Dendritic cell treated with granulocyte-macrophage colony-stimulating factor and Interleukin-4, amounts not matched to agents 40 ng/mL and 50 ng/mL, for 4 days (primary cell): ENCODE results near the gene THAP2.

Source experiments
- H3K27ac Mint-ChIP-seq: one replicate; pipeline ENCODE4 v1.8.0; 2022; ENCODE audit warnings: mild to moderate bottlenecking, mixed read lengths
- H3K27me3 Mint-ChIP-seq: one replicate; pipeline ENCODE4 v1.8.0; 2022; ENCODE audit warnings: mild to moderate bottlenecking, mixed read lengths
- H3K36me3 Mint-ChIP-seq: one replicate; pipeline ENCODE4 v1.8.0; 2022; ENCODE audit warnings: low read depth, mixed read lengths
- H3K4me1 Mint-ChIP-seq: one replicate; pipeline ENCODE4 v1.8.0; 2022; ENCODE audit warnings: low read depth, mixed read lengths
- H3K4me3 Mint-ChIP-seq: one replicate; pipeline ENCODE4 v1.8.0; 2022; ENCODE audit warnings: mild to moderate bottlenecking, moderate library complexity, mixed read lengths
- H3K9me3 Mint-ChIP-seq: one replicate; pipeline ENCODE4 v1.8.0; 2022; ENCODE audit warnings: mixed read lengths
- intact Hi-C: fragments of 100-400 bp; cut with micrococcal nuclease; formaldehyde crosslinking; loops from one replicate; pipeline ENCODE4 v1.15.0; 2022

THAP2 gene

GRCh38 chr12:71648537-71648936 lies 15.6 kb upstream of the THAP2 start:
- Mint-ChIP-seq H3K4me3 (no peak overlapping the region), H3K36me3 (peaks cover 35% of the 10 kb centered on the region), H3K9me3 (no peaks in the 10 kb centered on the region), H3K4me1 (peaks cover 20% of the 10 kb centered on the region), H3K27ac (no peak overlapping the region), H3K27me3 (no peaks in the 10 kb centered on the region)
- intact Hi-C loops, result no loop called here

DNA sequence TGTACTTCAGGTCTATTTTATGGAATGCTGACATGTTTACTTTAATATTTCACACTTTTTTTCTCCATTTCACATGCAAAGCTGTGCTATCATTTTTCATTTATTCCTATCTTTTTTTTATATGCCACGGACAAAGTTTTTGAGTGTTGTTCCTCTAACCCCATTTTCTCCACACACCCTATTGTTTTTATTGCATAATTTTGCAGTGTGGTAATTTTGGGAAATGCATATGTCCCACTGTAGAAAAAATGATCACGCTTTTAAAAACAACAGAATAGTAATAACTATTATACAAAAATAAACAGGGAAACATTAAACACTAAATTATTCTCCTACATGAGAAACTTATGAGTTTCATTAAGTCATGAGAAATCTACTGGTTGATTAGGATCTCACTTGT lies 14.7 kb upstream of the THAP2 start:
- H3K4me1 Mint-ChIP-seq, result peaks cover 25% of the 10 kb centered on the region
- no peak overlapping the region for H3K27ac Mint-ChIP-seq
- H3K36me3 Mint-ChIP-seq, result peaks cover 26% of the 10 kb centered on the region
- no peaks in the 10 kb centered on the region for H3K27me3 Mint-ChIP-seq
- no peaks in the 10 kb centered on the region for H3K9me3 Mint-ChIP-seq
- no peak overlapping the region for H3K4me3 Mint-ChIP-seq
- intact Hi-C loops, result no loop called here

DNA sequence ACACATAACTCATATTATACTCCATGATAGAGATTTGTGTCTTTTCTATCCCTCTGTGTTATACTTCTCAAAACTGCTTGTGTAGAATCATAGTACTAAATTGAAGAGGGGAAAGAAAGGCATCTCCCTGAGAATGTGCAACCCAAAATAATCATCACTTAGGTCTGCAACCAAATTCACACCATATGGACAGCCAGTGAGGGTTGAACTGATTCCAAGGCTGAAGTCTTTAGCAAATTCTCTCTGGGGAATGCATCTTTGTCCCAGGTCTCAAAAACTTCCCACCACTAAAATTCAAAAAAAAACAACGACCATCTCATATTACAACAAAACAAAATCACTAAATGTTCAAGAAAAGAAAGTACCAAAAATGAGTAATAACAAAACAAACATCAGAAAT lies 11.4 kb upstream of the THAP2 start:
- H3K36me3 Mint-ChIP-seq, result peaks cover 11% of the 10 kb centered on the region
- no peak overlapping the region for H3K4me3 Mint-ChIP-seq
- H3K9me3 Mint-ChIP-seq, result no peaks in the 10 kb centered on the region
- no peaks in the 10 kb centered on the region for H3K27me3 Mint-ChIP-seq
- no peak overlapping the region for H3K27ac Mint-ChIP-seq
- peaks cover 32% of the 10 kb centered on the region for H3K4me1 Mint-ChIP-seq
- intact Hi-C loops, result loop anchor here (5.0 kb wide), 2 partner anchors 35 to 40 kb away; partner anchors contain the start of gene TMEM19

- Mint-ChIP-seq H3K9me3 (no peaks in the 10 kb centered on the region), H3K4me1 (peaks cover 32% of the 10 kb centered on the region), H3K27me3 (no peaks in the 10 kb centered on the region), H3K36me3 (peaks cover 16% of the 10 kb centered on the region), H3K4me3 (no peak overlapping the region), H3K27ac (no peak overlapping the region)
- intact Hi-C loops, result loop anchor here (5.0 kb wide), 2 partner anchors 34 to 41 kb away; partner anchors contain the start of gene TMEM19
These were observed 11.0 kb upstream of the THAP2 start for GRCh38 chr12:71653137-71653536.

GRCh38 chr12:71654200-71654599 lies 9.9 kb upstream of the THAP2 start:
- Mint-ChIP-seq H3K4me1 (peaks cover 38% of the 10 kb centered on the region), H3K27me3 (no peaks in the 10 kb centered on the region), H3K36me3 (peaks cover 26% of the 10 kb centered on the region), H3K4me3 (no peak overlapping the region), H3K27ac (no peak overlapping the region), H3K9me3 (no peaks in the 10 kb centered on the region)
- intact Hi-C loops, result loop anchor here (5.0 kb wide), 2 partner anchors 33 to 42 kb away; partner anchors contain the start of gene TMEM19

DNA sequence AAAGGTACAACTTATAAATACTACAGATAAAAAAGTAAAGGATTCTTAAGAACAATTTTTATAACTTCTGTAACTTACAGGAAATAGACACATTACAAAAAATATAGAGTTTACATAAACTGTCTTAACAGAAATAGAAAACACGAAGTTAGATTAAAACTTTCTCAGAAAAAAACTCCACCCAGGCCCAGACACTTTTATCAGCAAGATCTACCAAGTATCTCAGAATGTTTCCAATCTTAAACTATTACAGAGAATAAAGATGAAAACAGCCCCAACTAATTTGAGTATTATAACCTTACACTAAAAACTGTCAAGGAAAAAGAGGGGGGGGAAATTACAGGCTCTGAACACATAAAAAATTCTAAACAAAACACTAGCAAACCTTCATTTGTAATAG lies 8.6 kb upstream of the THAP2 start:
- H3K27ac Mint-ChIP-seq, result no peak overlapping the region
- no peaks in the 10 kb centered on the region for H3K9me3 Mint-ChIP-seq
- no peaks in the 10 kb centered on the region for H3K27me3 Mint-ChIP-seq
- H3K36me3 Mint-ChIP-seq, result peaks cover 39% of the 10 kb centered on the region
- H3K4me1 Mint-ChIP-seq, result peaks cover 30% of the 10 kb centered on the region
- peak overlapping the region; percentile 41 for H3K4me3 Mint-ChIP-seq
- intact Hi-C loops, result no loop called here

DNA sequence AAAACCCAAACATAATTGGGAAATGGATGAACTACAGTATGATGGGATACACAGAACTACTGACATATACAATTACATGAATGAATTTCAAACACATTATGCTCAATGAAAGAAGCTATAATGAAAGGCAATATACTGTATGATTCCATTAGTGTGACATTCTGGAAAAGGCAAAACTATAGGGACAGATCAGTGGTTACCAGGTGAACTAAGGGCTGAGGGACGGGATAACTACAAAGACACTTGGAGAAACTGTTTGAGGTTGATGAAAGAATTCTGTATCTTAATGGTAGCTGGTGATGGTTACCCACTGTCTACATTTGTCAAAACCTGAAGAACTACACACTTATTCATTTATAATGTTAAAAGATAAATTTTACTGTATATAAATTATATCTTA lies 8.2 kb upstream of the THAP2 start:
- peaks cover 30% of the 10 kb centered on the region for H3K4me1 Mint-ChIP-seq
- no peak overlapping the region for H3K27ac Mint-ChIP-seq
- no peaks in the 10 kb centered on the region for H3K9me3 Mint-ChIP-seq
- intact Hi-C loops, result no loop called here
- peak overlapping the region; percentile 41 for H3K4me3 Mint-ChIP-seq
- no peaks in the 10 kb centered on the region for H3K27me3 Mint-ChIP-seq
- peaks cover 41% of the 10 kb centered on the region for H3K36me3 Mint-ChIP-seq

GRCh38 chr12:71656740-71657139 lies 7.4 kb upstream of the THAP2 start:
- peaks cover 41% of the 10 kb centered on the region for H3K36me3 Mint-ChIP-seq
- intact Hi-C loops, result no loop called here
- no peak overlapping the region for H3K27ac Mint-ChIP-seq
- peaks cover 34% of the 10 kb centered on the region for H3K4me1 Mint-ChIP-seq
- no peaks in the 10 kb centered on the region for H3K9me3 Mint-ChIP-seq
- H3K27me3 Mint-ChIP-seq, result no peaks in the 10 kb centered on the region
- no peak overlapping the region for H3K4me3 Mint-ChIP-seq

GRCh38 chr12:71661977-71662530 lies 2.0 kb upstream of the THAP2 start:
- peaks cover 31% of the 10 kb centered on the region for H3K4me1 Mint-ChIP-seq

DNA sequence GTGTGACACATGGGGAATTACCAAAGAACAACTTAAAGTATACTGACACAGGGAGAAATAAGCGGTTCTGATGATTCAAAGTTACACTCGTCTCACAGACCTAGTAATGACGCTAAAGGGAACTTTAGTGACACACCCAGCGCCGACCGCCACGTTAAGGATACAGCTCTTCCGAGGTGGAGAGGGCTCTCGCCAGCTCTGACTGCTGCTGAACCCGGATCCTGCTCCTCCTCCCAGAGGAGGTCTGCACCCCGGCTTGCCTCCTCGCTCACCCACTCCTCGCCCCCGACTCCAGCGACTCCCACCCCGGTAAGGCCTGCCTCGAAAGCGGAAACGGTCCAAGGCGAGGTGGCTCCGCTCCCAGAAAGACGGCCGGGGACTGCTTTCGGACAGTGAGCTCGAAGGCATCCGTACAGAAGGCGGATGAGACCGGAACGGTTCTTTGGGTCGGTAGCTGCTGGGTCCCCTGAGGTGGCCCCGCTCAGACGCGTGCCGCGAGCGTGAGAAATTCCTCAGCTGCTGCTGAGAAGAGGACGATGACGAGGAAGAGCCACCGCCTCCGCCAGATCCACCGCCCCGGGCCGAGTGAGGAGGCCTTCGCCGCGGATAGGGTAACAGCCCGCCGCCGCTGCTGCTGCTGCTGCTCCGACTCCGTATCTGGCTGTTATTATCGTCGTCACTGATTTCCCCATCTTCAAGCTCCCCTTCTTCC lies 1.1 kb upstream of the THAP2 start:
- Mint-ChIP-seq H3K4me1 (peaks cover 35% of the 10 kb centered on the region), H3K27ac (peak overlapping the region; percentile 100), H3K27me3 (no peaks in the 10 kb centered on the region), H3K36me3 (peaks cover 55% of the 10 kb centered on the region), H3K9me3 (no peaks in the 10 kb centered on the region), H3K4me3 (peak overlapping the region; percentile 93)
- intact Hi-C loops, result loop anchor here (1.0 kb wide), 1 partner anchor 23 kb away; the partner anchor contains the start of gene TMEM19

More at GRCh38 chr12:71661977-71662530, 2.0 kb upstream of the THAP2 start:
- Mint-ChIP-seq H3K36me3 (peaks cover 65% of the 10 kb centered on the region), H3K27me3 (no peaks in the 10 kb centered on the region), H3K4me3 (peak overlapping the region; percentile 93), H3K9me3 (no peaks in the 10 kb centered on the region), H3K27ac (peak overlapping the region; percentile 100)
- intact Hi-C loops, result loop anchor here (2.0 kb wide), 1 partner anchor 85 kb away; no protein-coding TSS in a partner anchor

DNA sequence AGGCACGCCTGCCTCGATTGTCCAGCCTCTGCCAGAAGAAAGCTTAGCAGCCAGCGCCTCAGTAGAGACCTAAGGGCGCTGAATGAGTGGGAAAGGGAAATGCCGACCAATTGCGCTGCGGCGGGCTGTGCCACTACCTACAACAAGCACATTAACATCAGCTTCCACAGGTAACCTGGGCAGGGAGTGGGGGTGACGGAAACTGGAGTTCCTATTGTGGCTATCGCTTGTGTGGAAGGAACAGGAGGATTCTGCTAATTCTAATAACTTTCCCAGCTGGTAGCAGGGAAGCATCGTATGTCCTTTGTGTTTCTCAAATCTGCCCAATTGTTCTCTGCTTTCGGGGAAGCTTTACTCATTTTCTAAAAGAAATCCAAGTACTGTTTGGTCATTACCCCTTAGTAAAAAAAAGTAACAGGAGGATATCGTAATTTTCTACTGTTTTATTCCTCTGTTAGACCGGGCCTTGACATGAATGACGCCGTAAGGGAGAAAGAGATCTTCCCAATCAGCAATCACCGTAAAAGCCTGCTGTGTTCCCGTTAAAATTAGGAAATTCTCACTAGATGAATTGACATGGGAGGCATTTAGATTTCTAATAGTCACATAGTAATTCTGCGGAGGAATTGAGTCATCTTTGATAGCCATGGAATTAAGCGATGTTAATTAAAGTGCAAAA lies 449 bp downstream of the THAP2 start:
- intact Hi-C loops, result loop anchor here (1.0 kb wide), 1 partner anchor 90 kb away; the partner anchor contains the start of gene RAB21
- no peaks in the 10 kb centered on the region for H3K27me3 Mint-ChIP-seq
- peaks cover 26% of the 10 kb centered on the region for H3K4me1 Mint-ChIP-seq
- peak overlapping the region; percentile 93 for H3K4me3 Mint-ChIP-seq
- H3K9me3 Mint-ChIP-seq, result no peaks in the 10 kb centered on the region
- peak overlapping the region; percentile 100 for H3K27ac Mint-ChIP-seq
- H3K36me3 Mint-ChIP-seq, result peaks cover 40% of the 10 kb centered on the region

- Mint-ChIP-seq H3K4me1 (peaks cover 26% of the 10 kb centered on the region), H3K4me3 (peak overlapping the region; percentile 93), H3K27ac (peak overlapping the region; percentile 100), H3K36me3 (peaks cover 35% of the 10 kb centered on the region), H3K9me3 (no peaks in the 10 kb centered on the region), H3K27me3 (no peaks in the 10 kb centered on the region)
- intact Hi-C loops, result no loop called here
These were observed 976 bp downstream of the THAP2 start for GRCh38 chr12:71665090-71665463.

DNA sequence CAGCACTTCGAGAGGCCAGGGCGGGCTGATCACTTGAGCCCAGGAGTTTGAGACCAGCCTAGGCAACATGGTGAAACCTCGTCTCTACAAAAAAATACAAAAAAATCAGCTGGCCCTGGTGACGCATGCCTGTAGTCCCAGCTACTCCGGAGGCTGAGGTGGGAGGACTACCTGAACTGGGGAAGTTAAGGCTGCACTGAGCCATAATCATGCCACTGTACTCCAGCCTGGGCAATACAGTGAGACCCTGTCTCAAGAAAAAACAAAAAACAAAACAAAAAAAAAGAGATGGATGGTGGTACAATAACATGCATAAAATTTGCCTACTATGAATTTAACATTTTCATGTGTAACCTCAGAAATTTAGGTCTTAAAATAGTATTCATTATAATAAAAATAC lies 2.2 kb downstream of the THAP2 start:
- intact Hi-C loops, result no loop called here
- peaks cover 26% of the 10 kb centered on the region for H3K4me1 Mint-ChIP-seq
- no peak overlapping the region for H3K4me3 Mint-ChIP-seq
- H3K36me3 Mint-ChIP-seq, result peaks cover 28% of the 10 kb centered on the region
- H3K27me3 Mint-ChIP-seq, result no peaks in the 10 kb centered on the region
- peak overlapping the region; percentile 100 for H3K27ac Mint-ChIP-seq
- no peaks in the 10 kb centered on the region for H3K9me3 Mint-ChIP-seq

DNA sequence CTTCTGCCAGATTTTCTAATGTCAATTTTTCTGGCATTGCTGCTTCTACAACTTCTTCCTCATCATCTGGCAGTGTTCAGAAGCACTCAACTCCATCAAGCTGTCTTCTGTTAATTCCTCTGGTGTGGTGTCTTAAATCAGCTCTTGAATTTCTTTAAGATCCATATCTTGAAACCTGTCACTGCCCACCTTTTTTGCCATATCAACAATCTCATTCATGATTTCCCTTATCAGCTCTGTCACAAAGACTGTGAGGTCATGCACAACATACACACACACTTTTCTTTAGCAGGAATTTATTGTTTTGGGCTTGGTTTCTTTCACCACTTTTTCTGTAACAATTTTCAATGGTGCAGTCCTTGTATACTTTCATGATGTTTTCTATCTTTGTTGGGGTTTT lies 7.2 kb downstream of the THAP2 start:
- Mint-ChIP-seq H3K4me3 (no peak overlapping the region), H3K27me3 (no peaks in the 10 kb centered on the region), H3K9me3 (no peaks in the 10 kb centered on the region), H3K27ac (no peak overlapping the region), H3K4me1 (peaks cover 12% of the 10 kb centered on the region), H3K36me3 (peaks cover under 1% of the 10 kb centered on the region)
- intact Hi-C loops, result no loop called here
